Neural progenitor cell (in vitro differentiated cells): Measurements from ENCODE around the gene CDK18.

Experiments used
- CTCF ChIP-seq: fragments of 200-600 bp; sonication (generic); IDR thresholded peaks from 2 replicates; pipeline ENCODE4 v1.5.1; 2017; ENCODE audit warnings: antibody characterized with exemption, mild to moderate bottlenecking
- EZH2 ChIP-seq: fragments of 200-600 bp; sonication (generic); IDR thresholded peaks from 2 replicates; pipeline ENCODE4 v1.6.1; 2017; ENCODE audit warnings: antibody characterized with exemption, mild to moderate bottlenecking, moderate library complexity
- EZH2phosphoT487 ChIP-seq: fragments of 200-600 bp; sonication (generic); IDR thresholded peaks from 2 replicates; pipeline ENCODE4 v1.6.1; 2017; ENCODE audit warnings: antibody characterized with exemption

GRCh38 chr1:205568469-205569361, 64.2 kb downstream of the CDK18 start:
- TF ChIP-seq CTCF, result no peak
- TF ChIP-seq EZH2phosphoT487, result no peak
- peak; percentile 73 for TF ChIP-seq EZH2
